Measurements from ENCODE around the gene CACHD1. TPM values are rescaled to one million over a fixed set of nuclear protein-coding genes. Genes with fewer than 3 reads are reported as not detected.

CACHD1 gene
- under 1 TPM; 0.55 to 0.68 TPM for total RNA-seq

DNA sequence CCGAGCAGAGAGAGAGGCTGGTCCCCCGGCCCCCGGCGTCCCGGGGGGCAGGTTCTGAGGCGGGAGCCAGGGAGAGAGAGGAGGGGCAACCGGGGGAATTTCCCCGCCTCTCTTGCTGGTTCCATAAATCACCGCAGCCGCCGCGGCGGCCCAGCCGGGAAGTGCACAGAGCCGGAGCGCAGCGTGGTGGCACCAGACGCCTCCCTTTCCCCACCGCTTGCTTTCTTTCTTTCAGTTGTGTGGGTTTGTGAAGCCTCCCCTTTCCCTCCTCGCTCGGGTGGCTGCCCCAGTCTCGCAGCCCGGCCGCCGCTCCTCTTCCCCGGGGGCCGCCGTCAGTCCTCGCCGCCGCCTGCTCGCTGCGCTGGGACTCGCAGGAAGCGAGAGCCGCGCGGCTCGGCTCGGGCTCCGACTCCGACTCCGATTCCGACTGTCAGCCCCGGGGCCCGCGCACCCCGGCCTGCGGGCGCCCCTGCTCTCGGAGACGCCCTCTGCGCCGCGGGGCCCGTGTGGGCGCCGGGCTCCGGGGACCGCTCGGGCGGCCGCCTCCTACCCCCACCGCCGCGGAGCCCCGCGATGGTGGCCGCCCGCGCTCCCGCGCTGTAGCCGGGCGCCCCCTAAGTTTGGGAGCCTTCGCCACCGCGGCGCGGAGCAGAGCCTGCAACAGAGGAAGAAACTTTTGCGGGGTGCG, at the start of gene CACHD1:
CACHD1 (plus strand) TSS at position 153 of the 688 bp plus-strand sequence. CDS start 616 bp downstream, outside the sequence.
- H3K9me3 Mint-ChIP-seq (ENCODE audit: insufficient read depth) = no peaks in the 10 kb centered on the region
- H3K27me3 Mint-ChIP-seq (ENCODE audit: low read depth) = peaks cover 42% of the 10 kb centered on the region
- H3K4me3 Mint-ChIP-seq = peak within 1 kb of the TSS; percentile 76
- no peaks in the 10 kb centered on the region for H3K36me3 Mint-ChIP-seq (ENCODE audit: low read depth)
- ATAC-seq (peak; percentile 82), DNase-seq (peak; percentile 69)
- POLR2A ChIA-PET = no interaction called here
- CTCF ChIA-PET = no interaction called here
- H3K4me1 Mint-ChIP-seq (ENCODE audit: low read depth) = peaks cover 14% of the 10 kb centered on the region
- no peak within 1 kb of the TSS for H3K27ac Mint-ChIP-seq

GRCh38 chr1:64421377-64421776, 48.6 kb upstream of the CACHD1 start:
- DNase-seq (no peak), ATAC-seq (no peak)
- ChIA-PET CTCF (no interaction called here), POLR2A (no interaction called here)
- Mint-ChIP-seq H3K4me1 (ENCODE audit: low read depth) (no peaks in the 10 kb centered on the region), H3K27ac (no peak overlapping the region), H3K4me3 (no peak overlapping the region), H3K27me3 (ENCODE audit: low read depth) (no peaks in the 10 kb centered on the region), H3K36me3 (ENCODE audit: low read depth) (no peaks in the 10 kb centered on the region), H3K9me3 (ENCODE audit: insufficient read depth) (no peaks in the 10 kb centered on the region)

DNA sequence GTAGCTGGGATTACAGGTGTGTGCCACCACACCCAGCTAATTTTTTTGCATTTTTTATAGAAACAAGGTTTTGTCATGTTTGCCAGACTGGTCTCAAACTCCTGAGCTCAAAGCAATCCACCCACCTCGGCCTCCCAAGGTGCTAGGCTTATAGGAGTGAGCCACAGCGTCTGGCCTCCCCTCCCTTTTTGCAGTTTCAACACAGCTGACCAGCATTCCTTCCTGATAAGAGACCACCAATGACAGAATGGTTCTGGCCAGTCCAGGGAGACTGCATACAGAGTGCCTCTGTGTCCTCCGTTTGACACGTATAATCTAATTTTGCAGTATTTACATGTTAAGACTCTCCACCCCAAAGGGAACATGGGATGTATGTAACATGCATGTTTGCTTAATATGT, 46.4 kb upstream of the CACHD1 start:
- ChIA-PET CTCF (no interaction called here), POLR2A (no interaction called here)
- no peak for ATAC-seq
- H3K27me3 Mint-ChIP-seq (ENCODE audit: low read depth) = no peaks in the 10 kb centered on the region
- H3K27ac Mint-ChIP-seq = no peak overlapping the region
- H3K4me1 Mint-ChIP-seq (ENCODE audit: low read depth) = no peaks in the 10 kb centered on the region
- H3K9me3 Mint-ChIP-seq (ENCODE audit: insufficient read depth) = no peaks in the 10 kb centered on the region
- DNase-seq = no peak
- H3K36me3 Mint-ChIP-seq (ENCODE audit: low read depth) = no peaks in the 10 kb centered on the region
- no peak overlapping the region for H3K4me3 Mint-ChIP-seq

DNA sequence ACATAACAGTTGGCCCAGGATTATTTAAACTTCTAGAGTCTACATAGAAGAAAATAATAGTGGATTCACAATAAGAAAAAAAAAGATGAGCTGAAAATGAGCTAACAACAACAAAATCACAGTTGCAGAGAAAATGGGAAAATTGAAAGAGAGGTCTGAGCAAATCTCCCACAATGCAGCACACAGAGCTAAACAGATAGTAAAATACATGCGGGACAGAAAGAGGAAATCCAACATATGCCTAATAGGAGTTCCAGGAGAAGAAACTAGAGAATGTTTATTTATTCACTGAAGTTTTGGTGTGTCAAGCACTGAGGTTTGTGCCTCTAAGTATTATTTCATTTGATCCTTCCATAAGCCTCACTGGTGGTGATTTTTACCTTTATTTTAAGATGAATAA, 45.5 kb upstream of the CACHD1 start:
- Mint-ChIP-seq H3K9me3 (ENCODE audit: insufficient read depth) (no peaks in the 10 kb centered on the region), H3K4me3 (no peak overlapping the region), H3K4me1 (ENCODE audit: low read depth) (no peaks in the 10 kb centered on the region), H3K36me3 (ENCODE audit: low read depth) (no peaks in the 10 kb centered on the region), H3K27ac (no peak overlapping the region), H3K27me3 (ENCODE audit: low read depth) (no peaks in the 10 kb centered on the region)
- DNase-seq (no peak), ATAC-seq (no peak)
- ChIA-PET POLR2A (interaction anchor here (0.6 kb wide), 2 partner anchors 15 to 659 kb away, joined by 3 read pairs; no protein-coding TSS in a partner anchor), CTCF (no interaction called here)

- no peaks in the 10 kb centered on the region for H3K9me3 Mint-ChIP-seq (ENCODE audit: insufficient read depth)
These were observed 44.4 kb upstream of the CACHD1 start for GRCh38 chr1:64425521-64425920.

GRCh38 chr1:64426681-64427080, 43.2 kb upstream of the CACHD1 start:
- Mint-ChIP-seq H3K9me3 (ENCODE audit: insufficient read depth) (no peaks in the 10 kb centered on the region), H3K4me1 (ENCODE audit: low read depth) (no peaks in the 10 kb centered on the region), H3K36me3 (ENCODE audit: low read depth) (no peaks in the 10 kb centered on the region), H3K4me3 (no peak overlapping the region), H3K27me3 (ENCODE audit: low read depth) (no peaks in the 10 kb centered on the region), H3K27ac (no peak overlapping the region)
- CTCF ChIA-PET = interaction anchor here (1.2 kb wide), 1 partner anchor 16 kb away, joined by 3 read pairs; no protein-coding TSS in a partner anchor
- DNase-seq (no peak), ATAC-seq (no peak)
- POLR2A ChIA-PET = no interaction called here

More at GRCh38 chr1:64425521-64425920, 44.4 kb upstream of the CACHD1 start:
- Mint-ChIP-seq H3K27ac (no peak overlapping the region), H3K4me3 (no peak overlapping the region), H3K36me3 (ENCODE audit: low read depth) (no peaks in the 10 kb centered on the region), H3K4me1 (ENCODE audit: low read depth) (no peaks in the 10 kb centered on the region), H3K27me3 (ENCODE audit: low read depth) (no peaks in the 10 kb centered on the region)
- DNase-seq (no peak), ATAC-seq (no peak)
- ChIA-PET POLR2A (no interaction called here), CTCF (no interaction called here)

- H3K27ac Mint-ChIP-seq = no peak overlapping the region
- ATAC-seq (no peak), DNase-seq (no peak)
- H3K4me1 Mint-ChIP-seq (ENCODE audit: low read depth) = no peaks in the 10 kb centered on the region
- H3K4me3 Mint-ChIP-seq = no peak overlapping the region
- no peaks in the 10 kb centered on the region for H3K9me3 Mint-ChIP-seq (ENCODE audit: insufficient read depth)
- no peaks in the 10 kb centered on the region for H3K36me3 Mint-ChIP-seq (ENCODE audit: low read depth)
- ChIA-PET CTCF (no interaction called here), POLR2A (no interaction called here)
- no peaks in the 10 kb centered on the region for H3K27me3 Mint-ChIP-seq (ENCODE audit: low read depth)
These were observed 42.0 kb upstream of the CACHD1 start for GRCh38 chr1:64427879-64428278.

- H3K4me3 Mint-ChIP-seq = no peak overlapping the region
- H3K27ac Mint-ChIP-seq = no peak overlapping the region
- ChIA-PET CTCF (no interaction called here), POLR2A (no interaction called here)
- H3K27me3 Mint-ChIP-seq (ENCODE audit: low read depth) = no peaks in the 10 kb centered on the region
- H3K9me3 Mint-ChIP-seq (ENCODE audit: insufficient read depth) = no peaks in the 10 kb centered on the region
- no peaks in the 10 kb centered on the region for H3K4me1 Mint-ChIP-seq (ENCODE audit: low read depth)
- no peak for DNase-seq
- ATAC-seq = no peak
- no peaks in the 10 kb centered on the region for H3K36me3 Mint-ChIP-seq (ENCODE audit: low read depth)
These were observed 36.6 kb upstream of the CACHD1 start for GRCh38 chr1:64433308-64433707.

GRCh38 chr1:64433747-64434146, 36.2 kb upstream of the CACHD1 start:
- CTCF ChIA-PET = no interaction called here
- no peaks in the 10 kb centered on the region for H3K9me3 Mint-ChIP-seq (ENCODE audit: insufficient read depth)
- H3K4me1 Mint-ChIP-seq (ENCODE audit: low read depth) = no peaks in the 10 kb centered on the region
- no peak for DNase-seq
- H3K36me3 Mint-ChIP-seq (ENCODE audit: low read depth) = no peaks in the 10 kb centered on the region
- POLR2A ChIA-PET = no interaction called here
- no peaks in the 10 kb centered on the region for H3K27me3 Mint-ChIP-seq (ENCODE audit: low read depth)
- H3K4me3 Mint-ChIP-seq = no peak overlapping the region
- no peak overlapping the region for H3K27ac Mint-ChIP-seq
- ATAC-seq = no peak

DNA sequence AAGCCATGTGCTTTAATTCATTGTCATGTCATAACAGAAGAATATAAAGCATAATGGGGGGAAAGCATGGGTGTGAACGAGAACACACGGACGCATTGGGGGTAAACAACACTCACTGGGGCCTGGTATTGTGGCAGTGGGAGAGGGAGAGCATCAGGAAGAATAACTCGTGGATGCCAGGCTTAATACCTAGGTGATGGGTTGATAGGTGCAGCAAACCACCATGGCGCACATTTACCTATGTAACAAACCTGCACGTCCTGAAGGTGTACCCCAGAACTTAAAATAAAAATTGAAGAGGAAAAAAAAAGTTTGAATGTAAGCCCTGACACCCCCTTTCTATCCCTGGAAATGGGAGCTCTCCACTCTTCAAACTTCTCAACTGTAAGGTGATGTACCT, 34.9 kb upstream of the CACHD1 start:
- no peaks in the 10 kb centered on the region for H3K9me3 Mint-ChIP-seq (ENCODE audit: insufficient read depth)
- ChIA-PET CTCF (no interaction called here), POLR2A (no interaction called here)
- H3K4me3 Mint-ChIP-seq = no peak overlapping the region
- DNase-seq (no peak), ATAC-seq (no peak)
- no peak overlapping the region for H3K27ac Mint-ChIP-seq
- H3K36me3 Mint-ChIP-seq (ENCODE audit: low read depth) = no peaks in the 10 kb centered on the region
- no peaks in the 10 kb centered on the region for H3K4me1 Mint-ChIP-seq (ENCODE audit: low read depth)
- no peaks in the 10 kb centered on the region for H3K27me3 Mint-ChIP-seq (ENCODE audit: low read depth)

GRCh38 chr1:64437453-64437852, 32.5 kb upstream of the CACHD1 start:
- H3K4me3 Mint-ChIP-seq = no peak overlapping the region
- no peak overlapping the region for H3K27ac Mint-ChIP-seq
- H3K27me3 Mint-ChIP-seq (ENCODE audit: low read depth) = no peaks in the 10 kb centered on the region
- no peaks in the 10 kb centered on the region for H3K9me3 Mint-ChIP-seq (ENCODE audit: insufficient read depth)
- POLR2A ChIA-PET = no interaction called here
- CTCF ChIA-PET = no interaction called here
- DNase-seq (no peak), ATAC-seq (no peak)
- no peaks in the 10 kb centered on the region for H3K36me3 Mint-ChIP-seq (ENCODE audit: low read depth)
- no peaks in the 10 kb centered on the region for H3K4me1 Mint-ChIP-seq (ENCODE audit: low read depth)

GRCh38 chr1:64440183-64440826, 29.6 kb upstream of the CACHD1 start:
- DNase-seq (no peak), ATAC-seq (no peak)
- Mint-ChIP-seq H3K9me3 (ENCODE audit: insufficient read depth) (no peaks in the 10 kb centered on the region), H3K27me3 (ENCODE audit: low read depth) (no peaks in the 10 kb centered on the region), H3K36me3 (ENCODE audit: low read depth) (no peaks in the 10 kb centered on the region), H3K4me3 (no peak overlapping the region), H3K27ac (no peak overlapping the region), H3K4me1 (ENCODE audit: low read depth) (no peaks in the 10 kb centered on the region)
- POLR2A ChIA-PET = no interaction called here
- CTCF ChIA-PET = no interaction called here

- DNase-seq (no peak), ATAC-seq (no peak)
- H3K4me3 Mint-ChIP-seq = no peak overlapping the region
- no peaks in the 10 kb centered on the region for H3K4me1 Mint-ChIP-seq (ENCODE audit: low read depth)
- ChIA-PET POLR2A (interaction anchor here (0.7 kb wide), 1 partner anchor 1535 kb away, joined by 5 read pairs; no protein-coding TSS in a partner anchor), CTCF (no interaction called here)
- no peak overlapping the region for H3K27ac Mint-ChIP-seq
- no peaks in the 10 kb centered on the region for H3K36me3 Mint-ChIP-seq (ENCODE audit: low read depth)
- H3K9me3 Mint-ChIP-seq (ENCODE audit: insufficient read depth) = no peaks in the 10 kb centered on the region
- H3K27me3 Mint-ChIP-seq (ENCODE audit: low read depth) = no peaks in the 10 kb centered on the region
These were observed 18.5 kb upstream of the CACHD1 start for GRCh38 chr1:64451440-64451839.
